Measurements from ENCODE around the gene TSPEAR. TPM values are rescaled to one million over a fixed set of nuclear protein-coding genes. Genes with fewer than 3 reads are reported as not detected.
A peak's percentile ranks its signal among the peaks of the same experiment; 100 is the strongest.

TSPEAR gene
- total RNA-seq, 1 donor from 2014 or later = not detected

- H3K9me3 Mint-ChIP-seq (ENCODE audit: unreplicated experiment) = peaks cover 4% of the 10 kb centered on the region
- H3K36me3 Mint-ChIP-seq (ENCODE audit: unreplicated experiment) = peaks cover 17% of the 10 kb centered on the region
- TF ChIP-seq CTCF (IDR thresholded peaks at IDR 0.05; ENCODE audit: partially characterized antibody, unreplicated experiment) = no peak
- no peak overlapping the region for H3K27ac Mint-ChIP-seq (ENCODE audit: unreplicated experiment)
- peaks cover 5% of the 10 kb centered on the region for H3K4me1 Mint-ChIP-seq (ENCODE audit: low read depth, unreplicated experiment)
- peaks cover 3% of the 10 kb centered on the region for H3K27me3 Mint-ChIP-seq (ENCODE audit: unreplicated experiment)
- DNase-seq = no peak
- no peak overlapping the region for H3K4me3 Mint-ChIP-seq (ENCODE audit: unreplicated experiment)
Measured at GRCh38 chr21:44749759-44750674, 38.6 kb upstream of the TSPEAR start.

- H3K27ac Mint-ChIP-seq (ENCODE audit: unreplicated experiment) = no peak overlapping the region
- peaks cover 4% of the 10 kb centered on the region for H3K9me3 Mint-ChIP-seq (ENCODE audit: unreplicated experiment)
- peaks cover 5% of the 10 kb centered on the region for H3K4me1 Mint-ChIP-seq (ENCODE audit: low read depth, unreplicated experiment)
- no peak for DNase-seq
- H3K27me3 Mint-ChIP-seq (ENCODE audit: unreplicated experiment) = peaks cover 3% of the 10 kb centered on the region
- TF ChIP-seq CTCF (IDR thresholded peaks at IDR 0.05; ENCODE audit: partially characterized antibody, unreplicated experiment) = no peak
- H3K36me3 Mint-ChIP-seq (ENCODE audit: unreplicated experiment) = peaks cover 12% of the 10 kb centered on the region
- H3K4me3 Mint-ChIP-seq (ENCODE audit: unreplicated experiment) = peak overlapping the region; percentile 32
Measured at GRCh38 chr21:44749116-44749758, 37.9 kb upstream of the TSPEAR start.

- H3K4me1 Mint-ChIP-seq (ENCODE audit: low read depth, unreplicated experiment) = peaks cover 5% of the 10 kb centered on the region
- DNase-seq = no peak
- H3K9me3 Mint-ChIP-seq (ENCODE audit: unreplicated experiment) = peaks cover 4% of the 10 kb centered on the region
- no peak for TF ChIP-seq CTCF (IDR thresholded peaks at IDR 0.05; ENCODE audit: partially characterized antibody, unreplicated experiment)
- H3K27me3 Mint-ChIP-seq (ENCODE audit: unreplicated experiment) = peaks cover 3% of the 10 kb centered on the region
- H3K27ac Mint-ChIP-seq (ENCODE audit: unreplicated experiment) = no peak overlapping the region
- peak overlapping the region; percentile 32 for H3K4me3 Mint-ChIP-seq (ENCODE audit: unreplicated experiment)
- H3K36me3 Mint-ChIP-seq (ENCODE audit: unreplicated experiment) = peaks cover 10% of the 10 kb centered on the region
Measured at GRCh38 chr21:44748621-44749020, 37.2 kb upstream of the TSPEAR start.

- H3K27ac Mint-ChIP-seq (ENCODE audit: unreplicated experiment) = no peak overlapping the region
- H3K4me3 Mint-ChIP-seq (ENCODE audit: unreplicated experiment) = no peak overlapping the region
- H3K4me1 Mint-ChIP-seq (ENCODE audit: low read depth, unreplicated experiment) = no peaks in the 10 kb centered on the region
- TF ChIP-seq CTCF (IDR thresholded peaks at IDR 0.05; ENCODE audit: partially characterized antibody, unreplicated experiment) = no peak
- peaks cover 12% of the 10 kb centered on the region for H3K9me3 Mint-ChIP-seq (ENCODE audit: unreplicated experiment)
- H3K36me3 Mint-ChIP-seq (ENCODE audit: unreplicated experiment) = peaks cover 21% of the 10 kb centered on the region
- peaks cover 6% of the 10 kb centered on the region for H3K27me3 Mint-ChIP-seq (ENCODE audit: unreplicated experiment)
- DNase-seq = no peak
Measured at GRCh38 chr21:44742418-44743153, 31.2 kb upstream of the TSPEAR start.
